ENCODE data around the gene COL5A1. TPM values are rescaled to one million over a fixed set of nuclear protein-coding genes. Genes with fewer than 3 reads are reported as not detected.
A peak's percentile ranks its signal among the peaks of the same experiment; 100 is the strongest.
"Not testable (repeated sequence)": the region's sequence is repeated elsewhere in the genome, so short reads cannot be mapped to it uniquely, and the experiment has no call there.

Gene COL5A1
- total RNA-seq, 1 donor from 2014 or later, result 2.8 TPM

DNA sequence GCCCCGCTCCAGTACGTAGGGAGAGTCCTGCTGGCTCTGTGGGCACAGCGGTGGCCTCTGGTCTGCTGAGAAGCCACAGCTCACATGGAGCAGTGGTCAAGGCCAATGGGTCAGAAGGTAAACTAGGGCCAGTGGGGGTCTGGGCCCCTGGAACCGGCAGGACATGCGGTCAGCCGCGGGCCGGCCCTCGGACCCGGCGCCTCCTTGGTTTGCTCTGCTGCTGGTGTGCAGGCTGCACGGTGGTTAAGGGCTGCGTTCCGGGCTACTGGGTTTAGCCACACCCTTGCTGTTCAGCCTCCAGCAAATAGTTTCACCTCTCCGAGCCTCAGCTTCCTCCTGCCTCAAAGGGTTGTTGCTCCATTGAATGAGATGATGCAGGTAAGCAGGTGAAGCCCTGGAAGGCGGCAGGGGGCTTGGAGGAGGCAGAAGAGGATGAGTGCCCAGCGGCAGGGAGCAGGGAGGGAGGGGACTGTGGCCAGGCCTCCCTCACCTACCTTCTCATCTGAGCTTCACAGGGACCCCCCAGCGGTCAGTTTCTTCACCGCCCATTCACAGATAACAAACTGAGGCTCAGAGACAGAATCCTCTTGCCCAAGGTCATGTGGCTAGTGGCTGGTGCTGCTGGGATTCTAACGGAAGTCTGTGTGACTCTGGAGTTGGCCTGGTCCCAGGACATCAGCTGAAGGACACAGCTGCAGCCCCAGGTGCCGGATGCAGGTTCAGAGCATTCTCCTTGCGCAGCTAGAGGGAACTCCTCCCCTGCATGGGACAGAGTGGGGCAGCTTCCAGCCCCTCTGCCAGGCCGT is 3.7 kb upstream of the COL5A1 start:
- no peak for ATAC-seq
- DNase-seq (ENCODE audit: low spot score), result no peak

DNA sequence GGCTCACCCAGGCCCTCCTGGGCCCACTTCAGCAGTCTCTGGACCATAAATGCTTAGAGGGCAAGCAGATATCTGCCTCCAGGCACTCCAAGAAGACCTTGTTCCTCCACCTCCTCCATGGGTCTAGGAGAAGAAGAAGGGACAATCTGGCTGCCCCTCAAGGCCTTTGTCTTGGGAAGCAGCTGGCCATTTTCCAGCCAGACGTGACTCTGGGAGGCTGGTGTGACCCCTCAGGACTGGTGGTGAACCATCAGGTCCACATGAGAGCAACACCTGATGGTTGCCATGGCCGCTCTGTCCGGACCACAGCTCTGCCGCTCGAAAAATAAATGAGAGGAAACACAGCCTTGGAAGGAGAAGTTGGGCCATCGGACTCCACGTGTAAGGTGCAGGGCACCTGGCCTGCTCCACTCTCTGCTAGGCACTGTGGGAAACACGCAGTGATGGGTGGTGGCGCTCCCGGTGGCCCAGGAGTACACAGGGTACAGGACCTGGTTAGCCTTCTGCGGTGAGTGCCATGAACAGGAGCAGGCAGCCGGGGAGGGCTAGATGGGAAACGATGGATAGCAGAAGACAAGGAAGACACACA is 3.0 kb upstream of the COL5A1 start:
- ATAC-seq, result no peak
- DNase-seq (ENCODE audit: low spot score), result no peak

DNA sequence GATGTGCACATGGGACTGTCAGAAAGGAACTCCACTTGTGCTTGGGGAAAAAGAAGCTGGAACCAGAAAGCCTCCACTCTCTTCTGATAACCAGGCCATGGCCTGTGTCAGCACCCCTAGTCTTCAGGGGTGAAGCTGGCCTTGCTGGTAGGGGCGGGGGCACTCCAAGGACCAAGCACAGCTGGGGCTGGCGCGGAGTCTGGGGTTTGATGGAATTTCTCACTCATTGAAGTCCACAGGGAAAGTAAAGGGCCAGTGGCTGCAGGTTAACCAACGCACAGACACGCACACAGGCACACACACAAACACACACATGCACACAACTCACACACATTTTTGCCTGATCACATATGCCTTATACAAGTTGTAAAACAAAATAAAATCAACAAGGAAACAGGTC is 1.6 kb upstream of the COL5A1 start:
- no peak for ATAC-seq
- DNase-seq (ENCODE audit: low spot score), result no peak

DNA sequence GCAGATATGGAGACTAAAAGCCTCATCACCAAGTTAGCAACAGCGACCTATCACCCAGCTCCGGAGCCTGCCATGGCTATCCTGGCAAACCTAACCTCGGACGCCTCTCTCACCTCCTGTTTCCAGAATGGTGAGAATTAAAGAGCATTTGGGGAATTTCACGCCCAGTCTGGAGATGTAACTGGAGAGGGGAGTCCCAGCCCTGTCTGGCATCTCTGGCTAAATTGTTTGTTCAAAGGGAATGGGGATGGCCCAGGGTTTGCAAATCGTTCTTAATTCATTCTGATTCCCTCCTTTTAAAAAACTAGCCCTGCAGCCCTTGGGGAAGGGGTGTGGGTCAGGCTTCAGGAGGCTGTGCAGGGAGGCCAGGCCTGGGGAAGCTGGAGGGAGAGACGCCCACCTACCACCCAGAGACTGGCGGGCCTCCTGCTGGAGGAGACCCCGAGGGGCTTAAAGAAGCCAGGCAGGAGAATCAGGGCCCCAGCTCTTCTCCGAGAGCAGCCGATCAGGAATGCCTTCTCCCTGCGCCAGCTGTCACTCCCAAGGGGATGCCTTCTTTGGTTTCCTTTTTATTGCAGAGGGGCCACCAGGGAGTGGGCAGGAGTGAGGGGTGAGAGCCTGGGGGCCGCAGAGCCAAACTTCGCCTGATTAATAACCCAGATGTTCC is 964 bp upstream of the COL5A1 start:
- DNase-seq (ENCODE audit: low spot score), result no peak
- ATAC-seq, result no peak

DNA sequence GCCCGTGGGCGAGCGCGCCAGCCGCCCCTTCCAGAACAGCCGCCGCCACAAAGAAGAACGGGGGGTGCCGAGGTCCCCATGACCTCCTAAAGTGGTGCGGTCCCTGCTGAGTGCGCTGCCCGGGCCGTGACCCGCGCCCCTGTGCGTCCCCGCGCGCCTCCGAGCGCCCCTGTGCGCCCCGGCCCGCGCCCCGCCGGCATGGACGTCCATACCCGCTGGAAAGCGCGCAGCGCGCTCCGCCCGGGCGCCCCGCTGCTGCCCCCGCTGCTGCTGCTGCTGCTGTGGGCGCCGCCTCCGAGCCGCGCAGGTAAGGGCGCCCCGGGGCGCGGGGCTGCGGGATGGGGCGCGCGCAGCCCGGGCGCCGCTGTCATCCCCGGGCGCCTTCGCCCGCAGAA is 384 bp downstream of the COL5A1 start:
- ATAC-seq (no peak), DNase-seq (ENCODE audit: low spot score) (no peak)

DNA sequence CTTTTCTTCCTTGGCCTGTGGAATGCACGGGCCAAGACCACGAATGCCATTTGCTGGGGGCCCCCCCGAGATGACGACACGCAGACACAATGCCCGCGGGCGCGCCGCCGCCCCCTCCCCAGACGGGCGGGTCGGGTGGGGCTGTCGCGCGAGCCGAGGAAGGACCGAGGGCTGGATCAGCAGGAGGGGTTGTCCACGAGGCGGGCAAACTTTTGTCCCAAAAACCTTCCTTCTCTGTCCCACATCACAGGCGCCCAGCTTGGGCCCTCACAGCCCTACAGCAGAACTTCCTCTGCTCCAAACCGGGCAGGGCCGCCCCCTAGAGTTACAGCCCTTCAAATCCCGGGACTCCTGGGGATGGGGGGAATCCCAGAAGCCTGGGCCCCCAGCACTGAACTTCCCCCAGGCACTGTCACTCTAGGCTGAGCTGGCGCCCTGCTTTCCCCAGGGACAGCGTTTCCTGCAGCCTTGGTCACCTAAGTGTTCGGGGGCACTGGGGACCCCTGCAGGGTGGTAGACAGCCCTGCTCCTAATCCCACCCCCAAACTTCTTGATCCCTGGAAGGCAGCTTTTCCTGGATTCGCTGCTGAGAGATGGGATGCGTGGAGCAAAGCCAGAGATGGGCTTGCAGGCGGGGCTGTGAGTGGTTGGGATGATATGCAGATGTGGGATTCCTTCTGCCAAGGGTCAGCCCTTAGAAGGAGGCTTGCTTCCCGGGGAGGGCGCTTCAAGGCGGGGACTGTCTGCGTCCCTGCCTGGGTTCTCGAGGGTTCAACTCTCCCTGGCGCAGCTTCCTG is 980 bp downstream of the COL5A1 start:
- ATAC-seq (peak; percentile 19), DNase-seq (ENCODE audit: low spot score) (no peak)

DNA sequence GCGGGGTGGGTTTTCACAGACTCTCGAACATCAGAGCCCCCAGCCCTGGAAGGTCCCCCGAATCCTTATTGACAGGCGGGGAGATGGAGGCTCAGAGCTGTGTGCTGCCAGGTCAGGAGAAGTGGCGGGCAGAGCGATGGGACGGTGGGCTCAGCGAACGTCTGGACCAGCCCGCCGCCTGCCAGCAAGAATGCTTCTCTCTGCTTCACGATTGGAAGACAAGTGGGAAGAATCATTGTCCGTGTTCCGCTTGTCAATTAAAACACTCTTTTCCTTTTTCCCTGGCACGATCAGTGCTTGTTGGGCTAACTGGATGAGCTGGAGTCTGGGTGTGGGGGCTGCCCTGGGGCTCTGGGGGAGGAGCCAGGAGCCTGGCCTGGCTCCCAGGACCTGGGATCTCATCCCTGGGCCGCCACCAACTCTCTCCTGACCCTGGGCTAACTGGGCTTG is 1.6 kb downstream of the COL5A1 start:
- ATAC-seq, result no peak
- no peak for DNase-seq (ENCODE audit: low spot score)

DNA sequence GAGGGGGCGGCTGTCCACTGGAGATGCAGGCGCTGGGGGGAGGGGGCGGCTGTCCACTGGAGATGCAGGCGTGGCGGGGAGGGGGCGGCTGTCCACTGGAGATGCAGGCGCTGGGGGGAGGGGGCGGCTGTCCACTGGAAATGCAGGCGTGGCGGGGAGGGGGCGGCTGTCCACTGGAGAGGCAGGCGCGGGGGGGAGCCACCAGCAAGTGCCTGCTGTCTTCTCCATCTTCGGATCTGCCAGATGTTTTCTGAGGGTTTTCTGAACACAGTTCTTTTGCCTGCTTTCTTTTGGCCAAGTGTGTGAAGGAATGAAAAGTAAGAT is 2.8 kb downstream of the COL5A1 start:
- DNase-seq (ENCODE audit: low spot score); ATAC-seq: not testable (repeated sequence)

DNA sequence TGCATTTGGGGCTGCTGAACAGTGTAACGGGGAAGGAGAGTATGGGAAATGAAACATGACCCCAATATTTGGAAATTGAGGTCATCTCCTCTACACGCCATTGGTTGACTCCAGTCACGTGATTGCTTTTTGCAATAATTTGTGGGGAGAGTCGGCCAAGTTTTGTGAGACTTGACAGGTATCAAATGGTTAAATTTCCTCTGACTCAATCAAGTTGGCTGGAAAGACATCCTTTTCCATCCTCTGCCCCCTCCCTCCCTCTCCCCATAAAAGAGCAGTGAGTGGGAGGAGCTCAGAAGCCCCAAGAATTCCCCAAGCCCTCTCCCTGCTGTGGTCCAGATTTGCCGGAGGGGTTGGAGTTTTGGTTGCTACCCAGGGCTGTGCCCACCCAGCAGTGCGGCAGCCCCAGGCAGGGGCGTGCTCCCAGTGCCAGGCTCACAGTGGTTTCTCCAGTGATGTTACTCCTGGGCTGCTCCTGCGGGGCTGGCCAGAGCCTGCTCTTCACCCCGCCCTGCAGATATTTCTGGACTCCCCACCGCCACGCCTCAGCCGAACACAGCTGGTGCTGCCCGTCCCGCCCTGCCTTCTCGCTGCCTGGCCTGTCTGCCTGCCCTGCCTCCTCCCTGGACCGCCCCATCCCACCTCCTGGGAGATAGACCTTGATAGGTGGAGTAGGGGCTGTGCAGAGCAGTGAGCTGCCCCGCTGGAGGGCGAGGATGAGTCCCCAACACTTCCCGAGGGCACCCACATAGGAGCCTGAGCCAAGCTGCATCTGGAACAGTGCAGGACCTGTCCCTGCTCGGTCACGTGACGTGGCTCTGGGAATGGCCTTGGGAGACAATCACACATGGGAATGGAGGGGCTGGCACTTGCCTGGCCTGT is 3.4 kb downstream of the COL5A1 start:
- DNase-seq (ENCODE audit: low spot score), result no peak

DNA sequence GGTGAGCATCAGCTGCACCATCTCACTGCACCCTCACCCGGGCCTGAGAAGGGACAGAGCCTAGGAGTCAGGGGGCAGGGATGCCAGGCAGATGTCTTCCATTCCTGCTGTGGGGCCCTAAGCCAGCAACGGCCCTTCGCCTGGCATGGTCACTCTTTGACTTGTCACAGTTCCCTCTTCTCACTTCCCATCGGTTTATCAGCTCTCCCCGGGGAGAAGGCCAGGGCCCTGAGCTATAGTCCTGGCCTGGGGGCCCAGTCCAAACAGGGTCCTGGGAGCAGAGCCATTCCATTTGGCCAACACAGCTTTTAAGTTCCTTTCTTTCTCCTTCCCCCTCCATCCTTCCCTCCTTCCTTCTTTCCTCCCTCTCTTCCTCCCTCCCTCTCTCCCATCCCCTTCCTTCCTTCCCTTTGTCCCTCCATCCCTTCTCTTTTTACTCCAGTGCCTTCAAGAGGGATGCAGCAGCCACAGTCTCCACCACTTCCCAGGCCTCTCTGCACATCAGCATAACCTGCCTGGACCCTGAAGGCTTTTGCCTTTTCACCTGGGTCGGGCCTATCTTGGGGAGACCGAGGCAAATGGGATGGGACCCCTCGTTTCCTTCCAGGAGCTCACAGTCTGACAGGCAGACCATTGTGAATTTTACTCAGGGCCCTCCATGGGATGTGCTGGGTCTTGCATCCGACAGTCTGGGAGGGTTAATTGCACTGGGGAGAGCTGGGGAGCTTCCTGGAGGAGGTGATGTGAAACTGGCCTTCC is 4.2 kb downstream of the COL5A1 start:
- ATAC-seq (no peak), DNase-seq (ENCODE audit: low spot score) (no peak)

More for the DNA sequence above, 3.4 kb downstream of the COL5A1 start:
- no peak for ATAC-seq

DNA sequence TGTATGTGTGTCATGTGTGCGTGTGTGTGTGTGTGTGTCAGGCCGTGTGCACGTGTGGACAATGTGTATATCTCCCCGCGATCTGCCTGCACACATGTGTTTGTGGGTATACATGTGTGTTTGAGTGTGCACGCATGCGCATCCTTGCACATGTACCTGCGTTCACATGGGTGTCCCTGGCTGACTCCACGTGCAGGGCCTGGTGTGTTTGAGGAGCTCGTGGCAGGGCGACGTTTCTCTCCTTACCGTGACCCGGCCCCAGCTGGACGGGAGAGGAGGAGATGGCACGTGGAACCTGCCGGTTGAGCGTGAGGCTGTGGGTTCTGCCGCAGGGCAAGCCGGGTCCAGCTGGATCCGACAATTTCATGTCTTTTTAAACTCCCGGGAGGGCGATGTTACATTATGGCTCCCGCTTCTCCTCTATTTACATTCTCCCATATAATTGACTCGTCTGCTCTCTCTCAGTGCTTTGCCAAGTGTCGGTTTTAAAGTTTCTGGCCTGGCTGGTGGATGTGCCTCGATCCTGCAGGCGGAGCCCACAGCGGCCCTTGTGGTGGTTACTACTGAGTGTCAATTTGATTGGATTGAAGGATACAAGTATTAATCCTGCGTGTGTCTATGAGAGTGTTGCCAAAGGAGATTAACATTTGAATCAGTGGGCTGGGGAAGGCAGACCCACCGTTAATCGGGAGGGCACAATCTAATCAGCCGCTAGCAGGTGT is 5.9 kb downstream of the COL5A1 start:
- DNase-seq (ENCODE audit: low spot score) (no peak), ATAC-seq (no peak)

DNA sequence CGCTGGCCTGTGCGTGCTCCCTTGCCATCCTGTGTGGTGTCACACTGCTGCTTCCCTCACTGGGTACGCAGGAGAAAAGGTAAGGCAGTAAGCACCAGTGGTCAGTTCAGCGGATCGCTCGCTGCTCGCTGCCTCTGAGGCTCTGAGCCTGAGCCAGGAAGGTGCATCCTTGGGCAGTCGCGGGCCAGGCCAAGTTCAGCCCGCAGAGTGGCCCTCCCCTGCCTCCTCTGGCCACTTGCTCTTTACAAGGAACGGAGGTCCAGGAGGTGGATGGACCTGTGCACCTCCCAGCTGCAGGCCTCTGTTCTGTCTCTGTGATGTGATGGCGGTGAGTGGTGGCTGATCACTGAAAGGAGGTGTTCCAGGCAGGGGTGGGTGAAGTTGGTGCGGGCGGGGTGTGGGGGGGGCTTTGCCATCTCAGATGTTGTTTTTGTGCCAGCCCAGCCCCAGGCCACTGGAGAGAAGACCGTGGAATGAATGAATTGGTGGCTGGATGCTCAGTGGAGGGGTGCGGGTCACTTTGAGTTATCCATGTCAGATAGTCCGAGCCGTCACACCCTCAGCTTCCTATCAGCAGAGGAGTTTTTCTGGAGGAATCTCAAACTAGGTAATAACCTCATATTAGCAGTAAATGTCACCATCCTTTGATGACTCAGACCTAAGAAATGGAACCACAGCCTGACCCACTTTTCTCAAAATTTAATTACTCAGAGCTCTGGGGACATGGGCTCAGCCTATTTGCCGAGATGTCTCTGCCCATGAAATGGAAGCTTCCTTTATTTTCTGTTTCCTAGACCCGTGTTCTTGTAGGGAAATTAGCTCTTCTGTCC is 7.3 kb downstream of the COL5A1 start:
- DNase-seq (ENCODE audit: low spot score) (no peak), ATAC-seq (no peak)

DNA sequence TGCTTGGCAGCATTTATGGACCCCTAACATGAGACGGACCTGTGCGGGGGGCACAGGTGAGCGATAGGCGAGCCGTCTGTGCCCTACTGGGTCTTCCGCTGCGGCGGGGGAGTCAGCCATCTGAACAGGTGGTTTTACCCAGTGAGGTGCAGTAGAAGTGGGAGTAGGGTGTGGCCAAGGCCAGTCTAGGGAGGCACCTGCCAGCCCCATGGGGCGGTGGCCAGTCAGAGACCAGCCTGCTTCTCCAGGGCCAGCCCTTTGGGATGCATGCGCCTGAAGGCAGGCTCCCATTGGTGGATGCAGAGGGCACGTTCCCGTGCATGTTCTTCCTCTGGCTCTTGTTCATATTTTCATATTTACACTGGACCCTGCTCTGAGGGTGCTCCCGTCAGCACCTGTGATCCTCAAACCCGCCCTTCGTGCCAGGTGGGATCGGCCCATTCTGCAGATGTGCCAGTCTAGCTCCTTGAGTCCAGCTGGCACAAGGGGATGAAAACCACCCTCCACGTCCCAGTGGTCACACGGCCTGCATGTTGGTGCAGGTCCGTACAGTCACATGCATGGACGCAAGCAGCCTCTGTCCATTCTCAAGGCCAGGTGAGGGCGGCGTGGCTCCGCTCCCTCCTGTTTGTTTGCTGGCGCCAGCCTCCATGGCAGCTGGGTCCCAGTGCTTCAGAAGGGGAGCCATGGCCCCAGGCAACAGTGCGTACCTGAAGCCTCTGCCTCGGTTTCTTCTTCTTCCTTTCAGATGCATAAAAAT is 9.0 kb downstream of the COL5A1 start:
- ATAC-seq (no peak), DNase-seq (ENCODE audit: low spot score) (no peak)

DNA sequence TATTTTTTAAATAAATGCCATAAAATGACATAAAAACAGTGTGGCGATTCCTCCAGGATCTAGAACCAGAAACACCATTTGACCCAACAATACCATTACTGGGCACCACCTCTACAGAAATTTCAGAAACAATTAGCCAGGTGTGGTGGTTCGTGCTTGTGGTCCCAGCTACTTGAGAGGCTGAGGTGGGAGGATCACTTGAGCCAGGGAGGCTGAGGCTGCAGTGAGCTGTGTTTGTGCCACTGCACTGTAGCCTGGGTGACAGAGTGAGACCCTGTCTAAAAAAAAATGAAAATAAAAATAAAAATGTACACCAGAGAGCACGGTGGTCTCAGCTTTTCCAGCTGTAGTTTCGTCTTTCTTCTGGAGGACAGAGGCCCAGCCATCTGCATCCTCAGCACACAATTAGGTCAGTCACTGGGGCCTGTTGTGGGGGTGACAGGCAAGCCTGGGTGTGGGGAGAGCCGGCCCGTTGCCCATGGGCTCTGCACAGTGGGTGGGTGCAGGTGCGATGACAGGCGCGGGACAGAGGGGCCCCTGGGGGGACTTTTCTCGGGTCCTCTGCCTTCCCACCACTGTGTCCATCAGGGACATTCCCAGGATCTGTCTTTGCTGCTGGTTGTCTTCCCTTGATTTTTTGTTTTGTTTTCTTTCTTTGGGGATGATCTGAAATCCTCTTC is 9.8 kb downstream of the COL5A1 start:
- no peak for ATAC-seq
- no peak for DNase-seq (ENCODE audit: low spot score)

DNA sequence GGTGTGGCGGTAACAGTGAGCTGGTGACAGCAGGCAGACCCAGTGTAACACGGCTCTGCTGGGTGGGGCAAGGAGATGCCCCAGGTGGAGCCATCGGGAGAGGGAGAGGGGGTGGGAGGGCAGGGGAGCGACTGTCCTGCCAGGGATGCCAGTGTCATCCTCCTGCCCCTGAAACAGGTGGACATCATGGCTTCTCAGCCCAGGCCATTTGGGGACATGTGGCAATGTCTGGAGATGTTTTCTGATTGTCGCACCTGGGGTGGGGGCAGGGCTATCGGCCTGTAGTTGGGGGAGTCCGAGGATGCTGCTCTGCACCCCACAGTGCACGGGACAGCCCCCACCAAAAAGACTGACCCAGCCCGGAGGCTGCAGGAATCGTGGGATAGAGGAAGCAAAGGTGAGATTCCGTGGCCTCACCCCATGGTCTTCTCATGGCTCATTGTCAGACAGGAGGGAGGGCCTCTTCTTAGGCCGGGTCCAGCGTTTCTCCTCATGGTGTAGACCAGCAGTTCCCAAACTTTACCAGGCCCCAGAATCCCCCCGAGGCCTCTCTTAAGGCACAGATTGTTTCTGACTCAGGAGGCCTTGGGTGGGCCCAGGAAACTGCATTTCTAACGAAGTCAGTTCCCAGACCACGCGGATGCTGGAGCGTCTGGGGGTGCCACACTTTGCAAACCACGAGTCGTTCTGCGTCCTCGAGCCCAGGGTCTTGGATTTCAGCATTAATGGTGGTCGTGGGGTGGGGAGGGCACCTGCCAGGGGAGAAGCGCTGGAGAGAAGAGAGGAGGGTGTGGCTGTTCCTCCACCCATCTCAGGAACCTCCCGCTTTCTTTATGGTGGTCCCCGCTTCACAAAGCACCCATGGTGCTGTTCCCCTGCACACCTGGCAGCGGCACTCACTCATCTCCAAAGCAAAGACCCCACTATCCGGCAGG is 11.0 kb downstream of the COL5A1 start:
- no peak for DNase-seq (ENCODE audit: low spot score)
- ATAC-seq, result no peak

Measured in left lobe of liver (tissue), 2 donors.